ENCODE results near the gene FOXR1. TPM values are rescaled to one million over a fixed set of nuclear protein-coding genes. Genes with fewer than 3 reads are reported as not detected.

The FOXR1 gene
- total and polyA plus RNA-seq, 12 donors = 0.22 TPM; not detected in 11

DNA sequence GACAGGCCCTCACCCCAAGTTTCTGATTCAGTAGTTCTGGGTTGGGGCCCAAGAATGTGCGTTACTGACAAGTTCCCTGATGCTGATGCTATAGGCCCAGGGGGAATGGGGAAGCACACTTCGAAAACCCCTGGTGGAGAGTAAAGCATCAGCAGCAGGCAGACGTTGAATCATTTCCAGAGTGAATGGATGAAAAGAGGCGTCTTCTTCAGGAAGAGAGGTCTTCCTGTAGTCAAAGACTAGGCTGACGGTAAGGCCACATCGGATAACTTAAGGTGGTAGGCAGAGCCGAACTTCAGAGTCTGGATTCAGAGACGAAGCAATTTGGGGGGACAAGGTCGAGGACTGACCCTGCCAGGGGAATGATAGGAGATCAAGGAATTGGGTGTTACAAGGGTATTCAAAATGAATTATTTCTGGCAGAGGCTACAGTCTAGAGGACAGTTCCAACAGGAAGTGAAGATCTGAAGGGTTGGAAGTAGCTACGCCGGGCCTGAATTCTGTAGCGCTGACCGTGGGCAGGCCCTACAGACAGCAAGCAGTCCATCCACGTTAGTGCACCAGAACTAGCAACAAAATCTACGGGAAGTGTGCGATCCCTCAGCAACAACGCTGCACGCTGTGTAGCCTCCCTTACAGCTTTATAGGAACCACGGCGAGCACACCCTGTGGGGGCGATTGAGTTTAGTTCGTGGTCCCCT lies 25.5 kb downstream of the FOXR1 start:
- no peak for DNase-seq
- Histone ChIP-seq H3K27me3 (no peaks in the 10 kb centered on the region), H3K9me3 (replicated peaks in 1 of 3) (no peaks in the 10 kb centered on the region), H3K27ac (peak overlapping the region in 2 of 5 donors; percentile 85 to 95), H3K4me3 (peak overlapping the region in 3 of 4 donors; percentile 35 to 79 (median 53)), H3K4me1 (replicated peaks in 1 of 2) (peaks cover 11 to 24% of the 10 kb centered on the region in 2 donors), H3K36me3 (replicated peaks in 1 of 2) (peaks cover 0 to 24% of the 10 kb centered on the region in 2 donors)
- intact Hi-C loops (cut with DNase I) = no loop called here
- 18 to 31% (median 22%) methylated on average over 17 to 22 of the region's 22 CpGs for whole genome bisulfite sequencing, 4 donors
- TF ChIP-seq, protein P1, sequence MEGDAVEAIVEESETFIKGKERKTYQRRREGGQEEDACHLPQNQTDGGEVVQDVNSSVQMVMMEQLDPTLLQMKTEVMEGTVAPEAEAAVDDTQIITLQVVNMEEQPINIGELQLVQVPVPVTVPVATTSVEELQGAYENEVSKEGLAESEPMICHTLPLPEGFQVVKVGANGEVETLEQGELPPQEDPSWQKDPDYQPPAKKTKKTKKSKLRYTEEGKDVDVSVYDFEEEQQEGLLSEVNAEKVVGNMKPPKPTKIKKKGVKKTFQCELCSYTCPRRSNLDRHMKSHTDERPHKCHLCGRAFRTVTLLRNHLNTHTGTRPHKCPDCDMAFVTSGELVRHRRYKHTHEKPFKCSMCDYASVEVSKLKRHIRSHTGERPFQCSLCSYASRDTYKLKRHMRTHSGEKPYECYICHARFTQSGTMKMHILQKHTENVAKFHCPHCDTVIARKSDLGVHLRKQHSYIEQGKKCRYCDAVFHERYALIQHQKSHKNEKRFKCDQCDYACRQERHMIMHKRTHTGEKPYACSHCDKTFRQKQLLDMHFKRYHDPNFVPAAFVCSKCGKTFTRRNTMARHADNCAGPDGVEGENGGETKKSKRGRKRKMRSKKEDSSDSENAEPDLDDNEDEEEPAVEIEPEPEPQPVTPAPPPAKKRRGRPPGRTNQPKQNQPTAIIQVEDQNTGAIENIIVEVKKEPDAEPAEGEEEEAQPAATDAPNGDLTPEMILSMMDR (IDR thresholded peaks at IDR 0.05) = peak in 1 of 6 experiments; percentile 16
- TF ChIP-seq POLR2A (IDR thresholded peaks at IDR 0.05) = no peak

DNA sequence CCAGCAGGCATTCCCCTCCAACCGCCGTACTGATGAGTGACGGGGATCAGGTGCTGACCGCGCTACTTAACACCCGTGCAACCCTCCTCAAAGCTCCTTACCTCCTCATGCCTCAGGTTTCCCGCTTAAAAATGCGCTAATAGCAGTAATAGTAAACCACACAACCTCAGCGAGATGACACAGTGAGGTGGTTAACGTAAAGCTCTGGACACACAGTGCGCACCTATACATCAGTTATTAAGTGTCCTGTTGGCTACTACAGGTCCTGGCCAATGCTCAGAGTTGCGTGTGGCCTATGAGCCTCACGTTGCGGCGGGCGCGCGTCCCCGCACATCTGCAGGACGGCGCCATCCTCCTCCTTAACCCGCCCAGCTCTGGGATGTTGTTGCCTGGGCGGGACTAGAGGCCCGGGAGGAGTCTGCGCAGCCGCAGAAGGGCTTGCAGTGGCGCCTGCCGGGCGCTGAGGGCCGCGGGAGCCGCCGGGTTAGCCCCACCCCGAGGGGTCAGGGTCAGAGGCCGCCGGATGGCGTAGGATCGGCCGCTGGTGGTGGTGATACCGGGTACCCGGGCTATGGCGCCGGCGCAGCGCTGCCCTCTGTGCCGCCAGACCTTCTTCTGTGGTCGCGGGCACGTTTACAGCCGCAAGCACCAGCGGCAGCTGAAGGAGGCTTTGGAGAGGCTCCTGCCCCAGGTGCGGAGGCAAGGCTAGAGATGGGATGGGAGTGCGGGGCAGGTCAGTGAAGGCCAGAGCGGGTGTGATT lies 26.2 kb downstream of the FOXR1 start, which contains the start of gene CENATAC:
CENATAC (plus strand) TSS at position 512 of the 761 bp plus-strand sequence; CDS start at position 572, 60 bp downstream.
- Histone ChIP-seq H3K27me3 (no peaks in the 10 kb centered on the region), H3K27ac (peak within 1 kb of the TSS in 4 of 5 donors; percentile 67 to 95 (median 78)), H3K4me1 (replicated peaks in 1 of 2) (peaks cover 11 to 24% of the 10 kb centered on the region in 2 donors), H3K4me3 (peak within 1 kb of the TSS; percentile 35 to 86 (median 66)), H3K36me3 (replicated peaks in 1 of 2) (peaks cover 0 to 31% of the 10 kb centered on the region in 2 donors), H3K9me3 (replicated peaks in 1 of 3) (no peaks in the 10 kb centered on the region)
- peak; percentile 49 to 80 for TF ChIP-seq POLR2A (IDR thresholded peaks at IDR 0.05)
- TF ChIP-seq, protein P1 (IDR thresholded peaks at IDR 0.05) = peak in 2 of 6 experiments; percentile 16 to 17
- peak; percentile 93 to 97 (median 95) for DNase-seq
- intact Hi-C loops (cut with DNase I) = no loop called here
- WGBS, 4 donors = 0 to 4% (median 0%) methylated on average over 5 to 54 of the region's 54 CpGs

DNA sequence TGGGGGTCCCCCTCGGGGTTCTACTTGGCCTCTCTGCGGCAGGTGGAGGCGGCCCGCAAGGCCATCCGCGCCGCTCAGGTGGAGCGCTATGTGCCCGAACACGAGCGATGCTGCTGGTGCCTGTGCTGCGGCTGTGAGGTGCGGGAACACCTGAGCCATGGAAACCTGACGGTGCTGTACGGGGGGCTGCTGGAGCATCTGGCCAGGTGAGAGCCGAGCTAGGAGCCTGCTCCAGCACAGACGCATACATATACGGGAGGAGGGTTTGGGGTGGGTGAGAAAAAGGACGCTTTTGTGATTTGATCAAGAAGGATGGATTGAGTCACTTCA lies 26.8 kb downstream of the FOXR1 start:
- DNase-seq = no peak
- 0 to 4% (median 2%) methylated on average over 1 to 19 of the region's 19 CpGs for WGBS, 4 donors
- peaks cover 11 to 24% of the 10 kb centered on the region in 2 donors for H3K4me1 ChIP-seq (replicated peaks in 1 of 2)

More for the DNA sequence above, 26.8 kb downstream of the FOXR1 start:
- H3K4me3 ChIP-seq = peak overlapping the region; percentile 35 to 86 (median 66)
- no peaks in the 10 kb centered on the region for H3K9me3 ChIP-seq (replicated peaks in 1 of 3)
- intact Hi-C loops (cut with DNase I) = no loop called here
- TF ChIP-seq POLR2A (IDR thresholded peaks at IDR 0.05) = no peak
- TF ChIP-seq, protein P1 (IDR thresholded peaks at IDR 0.05) = no peak
- H3K27me3 ChIP-seq = no peaks in the 10 kb centered on the region
- peaks cover 0 to 32% of the 10 kb centered on the region in 2 donors for H3K36me3 ChIP-seq (replicated peaks in 1 of 2)
- H3K27ac ChIP-seq = peak overlapping the region in 4 of 5 donors; percentile 67 to 95 (median 78)
